ENCODE measurements around the gene GALNT9.

Gene GALNT9

DNA sequence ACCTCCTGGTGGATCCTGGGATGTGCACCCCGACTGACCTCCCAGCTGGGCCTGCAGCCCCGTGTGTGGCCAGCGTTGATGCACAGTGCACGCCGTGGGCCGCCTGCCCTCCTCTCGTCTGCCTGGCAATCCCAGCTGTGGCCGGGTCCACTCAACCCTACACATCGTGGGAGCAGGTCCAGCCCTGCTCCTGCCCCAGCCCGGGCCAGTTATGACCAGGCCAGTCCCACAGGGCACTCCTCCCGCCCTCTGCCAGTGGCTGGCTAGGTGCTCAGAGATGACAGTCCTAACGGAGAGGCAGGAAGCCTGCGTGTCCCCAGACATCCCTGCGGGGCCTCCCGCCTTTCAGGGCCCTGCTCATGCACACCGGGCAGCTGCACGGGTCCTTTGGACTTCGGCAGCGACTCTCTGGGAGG is 10.8 kb downstream of the GALNT9 start:
- H3K4me1 ChIP-seq (ENCODE audit: control insufficient read depth, insufficient read depth, low read length): no peaks in the 10 kb centered on the region
- H3K9me3 ChIP-seq (ENCODE audit: control insufficient read depth, low read length): no peaks in the 10 kb centered on the region
- WGBS, 2 experiments: 86 to 88% methylated on average over 19 of the region's 19 CpGs
- H3K36me3 ChIP-seq (ENCODE audit: control insufficient read depth, insufficient read depth, low read length): no peaks in the 10 kb centered on the region
- no peak overlapping the region for H3K4me3 ChIP-seq (ENCODE audit: insufficient read depth, low read depth, low read length)
- H3K27ac ChIP-seq (ENCODE audit: insufficient read depth, low read depth, low read length, poor library complexity, severe bottlenecking): no peak overlapping the region
- H3K27me3 ChIP-seq (ENCODE audit: control insufficient read depth, insufficient read depth, low read length, poor library complexity, severe bottlenecking): no peaks in the 10 kb centered on the region

DNA sequence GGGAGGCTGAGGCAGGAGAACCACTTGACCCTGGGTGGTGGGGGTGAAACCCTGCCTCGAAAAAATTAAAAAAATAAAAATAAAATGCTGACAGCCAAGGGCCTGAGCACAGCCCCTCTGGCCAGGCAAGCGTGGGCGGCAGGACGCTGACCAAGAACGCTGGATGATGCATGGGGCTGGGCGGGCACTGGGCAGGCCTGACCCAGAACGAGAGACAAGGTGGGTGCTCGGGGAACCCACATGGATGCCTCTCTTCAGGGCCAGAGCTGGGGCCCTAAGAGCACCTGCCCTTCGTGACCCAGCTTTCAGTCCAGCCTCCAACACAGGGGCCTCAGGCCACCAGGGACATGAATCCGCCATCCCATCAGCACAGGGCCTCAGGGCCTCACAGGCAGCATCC is 11.3 kb downstream of the GALNT9 start:
- Histone ChIP-seq H3K4me1 (ENCODE audit: control insufficient read depth, insufficient read depth, low read length) (no peaks in the 10 kb centered on the region), H3K4me3 (ENCODE audit: insufficient read depth, low read depth, low read length) (no peak overlapping the region), H3K9me3 (ENCODE audit: control insufficient read depth, low read length) (no peaks in the 10 kb centered on the region), H3K27me3 (ENCODE audit: control insufficient read depth, insufficient read depth, low read length, poor library complexity, severe bottlenecking) (no peaks in the 10 kb centered on the region), H3K27ac (ENCODE audit: insufficient read depth, low read depth, low read length, poor library complexity, severe bottlenecking) (no peak overlapping the region), H3K36me3 (ENCODE audit: control insufficient read depth, insufficient read depth, low read length) (no peaks in the 10 kb centered on the region)
- WGBS, 2 experiments: 87 to 88% methylated on average over 10 of the region's 10 CpGs

DNA sequence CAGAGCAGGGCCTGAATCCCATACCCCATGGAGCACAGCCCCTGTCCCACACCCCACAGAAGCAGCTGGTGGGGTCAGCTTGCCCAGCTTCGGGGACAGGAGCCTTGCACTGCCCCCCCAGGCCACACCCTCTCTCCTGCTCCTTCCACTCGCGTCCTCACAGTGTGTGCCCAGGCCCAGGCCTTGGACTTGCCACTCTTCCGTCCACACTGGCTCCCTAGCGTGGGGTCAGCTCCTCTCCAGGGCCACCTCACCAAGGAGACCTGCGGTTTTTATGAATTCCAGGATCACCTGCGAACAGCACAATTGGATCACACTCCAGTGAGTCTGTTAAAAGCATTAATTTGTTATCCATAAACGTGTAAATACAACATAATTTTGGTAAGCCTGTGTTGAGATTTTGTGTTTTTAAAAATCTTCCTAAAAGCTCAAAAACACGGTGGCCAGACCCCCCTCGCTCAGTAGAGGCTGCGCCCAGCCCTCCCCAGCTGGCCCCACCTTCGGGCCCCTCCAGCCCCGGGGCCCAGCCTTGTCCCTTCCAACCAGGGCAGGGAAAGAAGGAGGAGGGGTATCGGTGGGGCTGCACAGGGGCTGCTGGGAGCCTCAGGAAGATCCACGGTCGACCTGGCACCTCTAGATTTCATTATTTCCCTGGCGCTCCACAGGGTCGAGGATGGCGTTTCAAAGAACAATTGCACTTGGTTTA is 12.0 kb downstream of the GALNT9 start:
- Histone ChIP-seq H3K4me1 (ENCODE audit: control insufficient read depth, insufficient read depth, low read length) (no peaks in the 10 kb centered on the region), H3K27ac (ENCODE audit: insufficient read depth, low read depth, low read length, poor library complexity, severe bottlenecking) (no peak overlapping the region), H3K9me3 (ENCODE audit: control insufficient read depth, low read length) (no peaks in the 10 kb centered on the region), H3K27me3 (ENCODE audit: control insufficient read depth, insufficient read depth, low read length, poor library complexity, severe bottlenecking) (no peaks in the 10 kb centered on the region), H3K36me3 (ENCODE audit: control insufficient read depth, insufficient read depth, low read length) (no peaks in the 10 kb centered on the region), H3K4me3 (ENCODE audit: insufficient read depth, low read depth, low read length) (no peak overlapping the region)
- WGBS, 2 experiments: 83 to 84% methylated on average over 19 of the region's 19 CpGs

DNA sequence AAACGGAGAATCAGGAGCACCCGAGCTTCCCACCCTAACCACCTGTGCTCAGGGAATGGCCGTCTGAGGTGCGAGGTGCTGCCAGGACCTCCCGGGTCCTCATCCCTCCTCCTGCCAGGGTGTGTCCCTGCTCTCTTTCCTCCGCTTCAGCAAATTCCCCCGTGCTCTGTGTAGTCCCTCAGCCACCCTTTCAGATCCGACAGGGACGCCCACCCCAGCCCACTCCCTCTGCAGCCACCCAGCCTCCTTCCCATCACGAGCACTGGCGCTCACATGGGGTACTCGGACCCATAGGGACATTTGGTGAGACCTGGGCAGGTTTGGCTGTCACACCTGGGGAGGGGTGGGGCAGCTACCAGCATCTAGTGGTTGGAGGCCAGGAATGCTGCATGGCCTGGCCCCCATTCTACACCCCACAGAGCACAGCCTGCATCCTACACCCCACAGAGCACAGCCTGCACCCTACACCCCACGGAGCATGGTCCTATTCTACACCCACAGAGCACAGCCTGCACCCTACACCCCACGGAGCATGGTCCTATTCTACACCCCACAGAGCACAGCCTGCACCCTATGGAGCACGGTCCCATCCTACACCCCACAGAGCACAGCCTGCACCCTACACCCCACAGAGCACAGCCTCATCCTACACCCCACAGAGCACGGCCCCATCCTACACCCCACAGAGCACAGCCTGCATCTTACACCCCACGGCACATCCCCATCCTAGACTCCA is 12.7 kb downstream of the GALNT9 start:
- no peaks in the 10 kb centered on the region for H3K4me1 ChIP-seq (ENCODE audit: control insufficient read depth, insufficient read depth, low read length)
- H3K27me3 ChIP-seq (ENCODE audit: control insufficient read depth, insufficient read depth, low read length, poor library complexity, severe bottlenecking): no peaks in the 10 kb centered on the region
- no peak overlapping the region for H3K27ac ChIP-seq (ENCODE audit: insufficient read depth, low read depth, low read length, poor library complexity, severe bottlenecking)
- no peaks in the 10 kb centered on the region for H3K9me3 ChIP-seq (ENCODE audit: control insufficient read depth, low read length)
- no peaks in the 10 kb centered on the region for H3K36me3 ChIP-seq (ENCODE audit: control insufficient read depth, insufficient read depth, low read length)
- no peak overlapping the region for H3K4me3 ChIP-seq (ENCODE audit: insufficient read depth, low read depth, low read length)
- 80 to 82% methylated on average over 17 of the region's 17 CpGs for WGBS, 2 experiments

DNA sequence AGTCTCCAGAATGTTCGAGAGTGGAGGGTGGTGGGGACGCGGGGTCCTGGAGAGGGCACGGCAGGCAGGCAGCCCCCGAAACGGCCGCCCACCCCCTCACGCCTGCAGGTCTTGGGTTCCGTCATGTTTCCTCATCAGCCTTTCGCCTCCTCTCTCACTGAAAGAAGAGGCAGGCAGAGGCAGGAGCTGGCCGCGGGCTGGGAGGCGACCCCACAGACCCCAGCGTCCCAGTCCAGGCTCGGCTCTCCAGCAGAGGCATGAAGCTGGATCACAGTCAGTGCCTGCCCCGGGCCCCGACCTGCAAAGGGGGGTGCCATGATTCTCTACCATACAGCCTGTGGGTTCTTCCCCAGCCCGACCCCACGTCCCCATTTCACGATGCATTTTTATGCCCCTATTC is 13.4 kb downstream of the GALNT9 start:
- Histone ChIP-seq H3K9me3 (ENCODE audit: control insufficient read depth, low read length) (no peaks in the 10 kb centered on the region), H3K27me3 (ENCODE audit: control insufficient read depth, insufficient read depth, low read length, poor library complexity, severe bottlenecking) (no peaks in the 10 kb centered on the region), H3K36me3 (ENCODE audit: control insufficient read depth, insufficient read depth, low read length) (no peaks in the 10 kb centered on the region), H3K4me3 (ENCODE audit: insufficient read depth, low read depth, low read length) (no peak overlapping the region), H3K4me1 (ENCODE audit: control insufficient read depth, insufficient read depth, low read length) (no peaks in the 10 kb centered on the region), H3K27ac (ENCODE audit: insufficient read depth, low read depth, low read length, poor library complexity, severe bottlenecking) (no peak overlapping the region)
- 80 to 82% methylated on average over 20 of the region's 20 CpGs for WGBS, 2 experiments

DNA sequence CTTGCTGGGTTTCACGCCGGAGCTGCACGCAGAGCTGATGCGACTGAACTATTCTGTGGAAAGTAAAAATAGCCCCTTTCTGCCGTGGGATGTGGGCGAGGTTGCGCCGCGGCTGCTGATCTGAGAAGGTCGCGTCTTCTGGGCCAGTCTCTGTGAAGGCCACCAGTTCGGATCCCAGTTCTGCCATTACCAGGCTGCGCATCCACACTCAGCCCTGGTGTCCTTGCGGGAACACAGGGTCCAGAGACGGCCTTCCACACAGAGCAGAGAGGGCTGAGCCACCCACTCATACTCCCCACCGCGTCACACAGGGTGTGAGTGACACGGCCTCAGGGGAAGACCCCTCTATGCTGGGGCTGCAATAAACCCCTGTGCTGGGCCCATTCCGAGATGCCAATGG is 13.9 kb downstream of the GALNT9 start:
- no peaks in the 10 kb centered on the region for H3K27me3 ChIP-seq (ENCODE audit: control insufficient read depth, insufficient read depth, low read length, poor library complexity, severe bottlenecking)
- H3K4me3 ChIP-seq (ENCODE audit: insufficient read depth, low read depth, low read length): no peak overlapping the region
- WGBS, 2 experiments: 92 to 93% methylated on average over 19 of the region's 19 CpGs
- H3K27ac ChIP-seq (ENCODE audit: insufficient read depth, low read depth, low read length, poor library complexity, severe bottlenecking): no peak overlapping the region
- H3K4me1 ChIP-seq (ENCODE audit: control insufficient read depth, insufficient read depth, low read length): no peaks in the 10 kb centered on the region
- H3K36me3 ChIP-seq (ENCODE audit: control insufficient read depth, insufficient read depth, low read length): no peaks in the 10 kb centered on the region
- no peaks in the 10 kb centered on the region for H3K9me3 ChIP-seq (ENCODE audit: control insufficient read depth, low read length)

DNA sequence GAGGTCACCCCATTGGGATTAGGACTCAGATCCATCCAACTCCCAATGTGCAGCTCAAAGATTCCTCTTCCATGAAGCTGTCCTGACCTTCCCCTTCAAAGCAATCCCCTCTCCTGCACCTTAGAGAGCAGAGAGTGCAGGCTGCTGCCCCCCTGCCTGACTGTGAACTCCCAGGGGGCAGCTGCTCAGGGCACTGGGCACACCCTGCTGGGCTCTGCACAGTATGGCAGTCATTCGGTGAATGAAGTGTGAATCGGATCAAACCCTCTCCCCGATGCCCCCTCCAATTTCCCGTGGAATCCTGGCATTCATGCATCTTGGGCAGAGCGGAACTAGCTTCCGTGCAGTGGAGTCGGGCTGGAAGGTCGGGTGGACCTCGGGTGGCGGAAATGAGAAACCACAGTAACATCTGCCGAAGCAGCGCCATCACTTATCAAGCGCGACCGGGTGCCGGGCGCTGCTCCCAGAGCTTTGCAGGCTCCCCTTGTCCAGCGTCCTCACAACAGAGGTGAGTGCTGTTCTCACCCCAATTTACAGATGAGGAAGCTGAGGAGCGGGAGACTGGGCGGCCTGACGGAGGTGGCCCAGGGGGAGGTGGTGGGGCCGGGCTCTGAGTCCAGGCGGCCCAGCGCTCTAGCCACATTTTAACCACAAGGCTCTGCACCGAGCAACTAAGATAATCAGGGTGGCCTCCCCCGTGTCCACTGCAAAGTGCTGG is 14.7 kb downstream of the GALNT9 start:
- 89 to 93% methylated on average over 26 of the region's 26 CpGs for WGBS, 2 experiments

DNA sequence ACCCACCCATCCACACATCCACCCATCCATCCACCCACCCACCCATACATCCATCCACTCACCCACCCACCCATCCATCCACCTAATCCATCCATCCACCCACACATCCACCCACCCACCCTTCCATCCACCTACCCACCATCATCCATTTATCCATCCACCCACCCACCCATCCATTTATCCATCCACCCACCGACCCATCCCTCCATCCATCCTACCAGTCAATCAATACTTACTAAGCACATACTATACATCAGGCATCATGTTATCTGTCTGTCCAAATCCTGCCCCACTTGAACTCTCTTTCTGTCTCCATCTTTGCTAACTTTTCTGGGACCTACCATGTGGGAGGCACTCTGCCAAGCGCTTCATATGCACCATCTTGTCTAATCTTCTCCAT is 15.4 kb downstream of the GALNT9 start:
- 85 to 92% methylated on average over 2 of the region's 2 CpGs for WGBS, 2 experiments
- no peak overlapping the region for H3K27ac ChIP-seq (ENCODE audit: insufficient read depth, low read depth, low read length, poor library complexity, severe bottlenecking)
- H3K9me3 ChIP-seq (ENCODE audit: control insufficient read depth, low read length): no peaks in the 10 kb centered on the region
- H3K36me3 ChIP-seq (ENCODE audit: control insufficient read depth, insufficient read depth, low read length): no peaks in the 10 kb centered on the region
- H3K4me1 ChIP-seq (ENCODE audit: control insufficient read depth, insufficient read depth, low read length): no peaks in the 10 kb centered on the region
- H3K4me3 ChIP-seq (ENCODE audit: insufficient read depth, low read depth, low read length): no peak overlapping the region
- no peaks in the 10 kb centered on the region for H3K27me3 ChIP-seq (ENCODE audit: control insufficient read depth, insufficient read depth, low read length, poor library complexity, severe bottlenecking)

More for the DNA sequence above, 14.7 kb downstream of the GALNT9 start:
- H3K27ac ChIP-seq (ENCODE audit: insufficient read depth, low read depth, low read length, poor library complexity, severe bottlenecking): no peak overlapping the region
- no peaks in the 10 kb centered on the region for H3K27me3 ChIP-seq (ENCODE audit: control insufficient read depth, insufficient read depth, low read length, poor library complexity, severe bottlenecking)
- no peaks in the 10 kb centered on the region for H3K9me3 ChIP-seq (ENCODE audit: control insufficient read depth, low read length)
- no peaks in the 10 kb centered on the region for H3K4me1 ChIP-seq (ENCODE audit: control insufficient read depth, insufficient read depth, low read length)
- H3K36me3 ChIP-seq (ENCODE audit: control insufficient read depth, insufficient read depth, low read length): no peaks in the 10 kb centered on the region
- H3K4me3 ChIP-seq (ENCODE audit: insufficient read depth, low read depth, low read length): no peak overlapping the region

DNA sequence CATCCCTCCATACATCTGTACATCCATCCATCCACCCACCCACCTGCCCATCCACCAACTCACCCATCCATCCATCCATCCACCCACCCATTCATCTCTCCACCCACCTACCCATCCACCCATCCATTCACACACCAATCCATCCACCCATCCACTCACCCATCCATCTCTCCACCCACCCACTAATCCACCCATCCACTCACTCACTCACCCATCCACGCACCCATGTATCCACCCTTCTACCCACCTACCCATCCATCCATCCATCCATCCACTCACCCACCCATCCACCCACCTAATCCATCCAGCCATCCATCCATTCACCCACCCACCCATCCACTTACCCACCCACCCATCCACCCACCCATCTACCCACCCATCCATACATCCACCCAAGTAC is 16.2 kb downstream of the GALNT9 start:
- 79% methylated on average over 1 of the region's 1 CpG for WGBS, 2 experiments
- Histone ChIP-seq H3K27ac (ENCODE audit: insufficient read depth, low read depth, low read length, poor library complexity, severe bottlenecking) (no peak overlapping the region), H3K9me3 (ENCODE audit: control insufficient read depth, low read length) (no peaks in the 10 kb centered on the region)

DNA sequence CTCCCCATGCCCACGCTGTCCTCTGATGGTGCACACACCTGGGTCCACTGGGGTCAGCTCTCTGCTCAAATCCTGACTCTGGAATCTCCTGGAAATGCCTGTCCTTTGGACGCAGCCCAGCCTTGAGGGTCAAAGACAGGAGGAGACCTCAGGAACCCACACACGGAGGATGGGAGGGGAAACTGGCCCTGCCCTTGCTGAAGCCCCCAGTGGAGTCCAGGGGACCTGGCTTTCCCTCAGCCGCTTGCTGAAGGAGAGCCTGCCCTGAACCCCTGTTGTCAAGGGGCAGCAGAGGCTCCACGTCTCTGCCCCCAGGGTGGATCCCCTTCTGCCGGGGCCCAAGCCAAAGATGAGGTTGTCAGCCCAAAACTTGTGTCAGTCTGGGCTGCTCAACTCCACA is 16.9 kb downstream of the GALNT9 start:
- Histone ChIP-seq H3K27me3 (ENCODE audit: control insufficient read depth, insufficient read depth, low read length, poor library complexity, severe bottlenecking) (no peaks in the 10 kb centered on the region), H3K4me1 (ENCODE audit: control insufficient read depth, insufficient read depth, low read length) (no peaks in the 10 kb centered on the region), H3K9me3 (ENCODE audit: control insufficient read depth, low read length) (no peaks in the 10 kb centered on the region), H3K4me3 (ENCODE audit: insufficient read depth, low read depth, low read length) (no peak overlapping the region), H3K36me3 (ENCODE audit: control insufficient read depth, insufficient read depth, low read length) (no peaks in the 10 kb centered on the region), H3K27ac (ENCODE audit: insufficient read depth, low read depth, low read length, poor library complexity, severe bottlenecking) (no peak overlapping the region)
- 69 to 74% methylated on average over 6 of the region's 6 CpGs for WGBS, 2 experiments

More for the DNA sequence above, 16.2 kb downstream of the GALNT9 start:
- Histone ChIP-seq H3K4me1 (ENCODE audit: control insufficient read depth, insufficient read depth, low read length) (no peaks in the 10 kb centered on the region), H3K4me3 (ENCODE audit: insufficient read depth, low read depth, low read length) (no peak overlapping the region), H3K36me3 (ENCODE audit: control insufficient read depth, insufficient read depth, low read length) (no peaks in the 10 kb centered on the region), H3K27me3 (ENCODE audit: control insufficient read depth, insufficient read depth, low read length, poor library complexity, severe bottlenecking) (no peaks in the 10 kb centered on the region)

Data from ectodermal cell (in vitro differentiated cells).